DOHH2 (cell line): ENCODE measurements around the gene HLA-DPA1.

Source experiments
- H3F3A ChIP-seq: fragments of 200-600 bp; sonication (generic), shearing (Covaris generic); 2 replicates; pipeline ENCODE4 v1.6.0; 2016; ENCODE audit warnings: antibody characterized with exemption, mild to moderate bottlenecking; ENCODE audit not compliant: control insufficient read depth, insufficient read depth
- H3K27ac ChIP-seq: fragments of 200-600 bp; sonication (generic); 2 replicates; pipeline ENCODE4 v1.5.1; 2014; ENCODE audit warnings: low read depth, mild to moderate bottlenecking, low read length, moderate library complexity
- H3K27me3 ChIP-seq: fragments of 200-600 bp; sonication (generic); 2 replicates; pipeline ENCODE4 v1.6.1; 2014; ENCODE audit warnings: mild to moderate bottlenecking, low read length, mixed read lengths; ENCODE audit not compliant: control insufficient read depth
- H3K36me3 ChIP-seq: fragments of 200-600 bp; sonication (generic); 2 replicates; pipeline ENCODE4 v1.6.1; 2014; ENCODE audit warnings: mild to moderate bottlenecking, low read length, moderate library complexity, mixed read lengths; ENCODE audit not compliant: control insufficient read depth
- H3K4me1 ChIP-seq: fragments of 200-600 bp; sonication (generic); 2 replicates; pipeline ENCODE4 v1.6.1; 2014; ENCODE audit warnings: mild to moderate bottlenecking, low read length, mixed read lengths; ENCODE audit not compliant: control insufficient read depth
- H3K4me2 ChIP-seq: fragments of 200-600 bp; sonication (generic); 2 replicates; pipeline ENCODE4 v1.6.0; 2014; ENCODE audit warnings: mild to moderate bottlenecking, low read length, moderate library complexity
- H3K4me3 ChIP-seq: fragments of 200-600 bp; sonication (generic); 2 replicates; pipeline ENCODE4 v1.5.1; 2014; ENCODE audit warnings: mild to moderate bottlenecking, low read length, mixed read lengths
- H3K79me2 ChIP-seq: fragments of 200-600 bp; sonication (generic); 2 replicates; pipeline ENCODE4 v1.6.1; 2014; ENCODE audit warnings: mild to moderate bottlenecking, low read length, mixed read lengths; ENCODE audit not compliant: control insufficient read depth
- H3K9me2 ChIP-seq: fragments of 200-600 bp; sonication (generic); replicated peaks from 2 replicates; pipeline ENCODE4 v1.6.1; 2014; ENCODE audit warnings: mild to moderate bottlenecking, low read length, mixed read lengths; ENCODE audit not compliant: control insufficient read depth
- H3K9me3 ChIP-seq: fragments of 200-600 bp; sonication (generic); 2 replicates; pipeline ENCODE4 v1.6.1; 2014; ENCODE audit warnings: antibody characterized with exemption, low read length, mixed read lengths; ENCODE audit not compliant: control insufficient read depth, insufficient read depth
- H4K20me1 ChIP-seq: fragments of 200-600 bp; sonication (generic); 2 replicates; pipeline ENCODE4 v1.6.0; 2014; ENCODE audit warnings: low read depth, mild to moderate bottlenecking, antibody characterized with exemption, low read length, moderate library complexity; ENCODE audit not compliant: control insufficient read depth, insufficient read depth
- CTCF ChIP-seq: fragments of 200-600 bp; sonication (generic); IDR thresholded peaks from one replicate; pipeline ENCODE4 v1.5.1; 2014; ENCODE audit warnings: antibody characterized with exemption, mild to moderate bottlenecking, low read depth, low read length; ENCODE audit not compliant: poor library complexity, severe bottlenecking
- EZH2phosphoT487 ChIP-seq: fragments of 200-600 bp; sonication (generic); IDR thresholded peaks from 2 replicates; pipeline ENCODE4 v1.6.1; 2017; ENCODE audit warnings: borderline replicate concordance, mild to moderate bottlenecking, antibody characterized with exemption, low read length, moderate library complexity, mixed read lengths

Gene HLA-DPA1

GRCh38 chr6:33018418-33018817 lies 55.0 kb downstream of the HLA-DPA1 start:
- Histone ChIP-seq H3K27ac (no peak overlapping the region), H3K4me3 (no peak overlapping the region)

GRCh38 chr6:33017694-33018353 lies 55.6 kb downstream of the HLA-DPA1 start:
- Histone ChIP-seq H3F3A (no peaks in the 10 kb centered on the region), H3K9me2 (no peaks in the 10 kb centered on the region), H3K79me2 (no peaks in the 10 kb centered on the region), H3K36me3 (no peaks in the 10 kb centered on the region), H3K4me1 (peaks cover 26% of the 10 kb centered on the region), H4K20me1 (no peaks in the 10 kb centered on the region), H3K27me3 (no peaks in the 10 kb centered on the region), H3K4me3 (no peak overlapping the region), H3K27ac (no peak overlapping the region), H3K4me2 (no peak overlapping the region), H3K9me3 (no peaks in the 10 kb centered on the region)
- TF ChIP-seq CTCF, result no peak
- no peak for TF ChIP-seq EZH2phosphoT487

More at GRCh38 chr6:33018418-33018817, 55.0 kb downstream of the HLA-DPA1 start:
- no peak for TF ChIP-seq CTCF
- no peak for TF ChIP-seq EZH2phosphoT487
- H3K4me1 ChIP-seq, result peaks cover 26% of the 10 kb centered on the region
- H3K36me3 ChIP-seq, result no peaks in the 10 kb centered on the region
- no peaks in the 10 kb centered on the region for H3K27me3 ChIP-seq
- no peaks in the 10 kb centered on the region for H3K79me2 ChIP-seq
- H3K9me3 ChIP-seq, result no peaks in the 10 kb centered on the region
- H4K20me1 ChIP-seq, result no peaks in the 10 kb centered on the region
- H3F3A ChIP-seq, result no peaks in the 10 kb centered on the region
- H3K4me2 ChIP-seq, result no peak overlapping the region; the same call in 1 of the 2 replicates
- H3K9me2 ChIP-seq, result no peaks in the 10 kb centered on the region

- Histone ChIP-seq H3K9me2 (no peaks in the 10 kb centered on the region), H3K79me2 (no peaks in the 10 kb centered on the region), H3K27me3 (no peaks in the 10 kb centered on the region), H3K4me3 (no peak overlapping the region), H3F3A (no peaks in the 10 kb centered on the region), H3K4me2 (no peak overlapping the region), H3K36me3 (no peaks in the 10 kb centered on the region), H3K4me1 (peaks cover 26% of the 10 kb centered on the region), H4K20me1 (no peaks in the 10 kb centered on the region), H3K27ac (no peak overlapping the region), H3K9me3 (no peaks in the 10 kb centered on the region)
- TF ChIP-seq EZH2phosphoT487, result no peak
- no peak for TF ChIP-seq CTCF
These were observed 56.4 kb downstream of the HLA-DPA1 start for GRCh38 chr6:33017018-33017417.
